ENCODE data around the gene LRP2BP.
"Not testable (repeated sequence)": the region's sequence is repeated elsewhere in the genome, so short reads cannot be mapped to it uniquely, and the experiment has no call there.

Gene LRP2BP

GRCh38 chr4:185394568-185395237 is 1.0 kb downstream of the LRP2BP start:
- no peak for DNase-seq

- DNase-seq: no peak
Observed at GRCh38 chr4:185392156-185392555, 3.6 kb downstream of the LRP2BP start.

DNA sequence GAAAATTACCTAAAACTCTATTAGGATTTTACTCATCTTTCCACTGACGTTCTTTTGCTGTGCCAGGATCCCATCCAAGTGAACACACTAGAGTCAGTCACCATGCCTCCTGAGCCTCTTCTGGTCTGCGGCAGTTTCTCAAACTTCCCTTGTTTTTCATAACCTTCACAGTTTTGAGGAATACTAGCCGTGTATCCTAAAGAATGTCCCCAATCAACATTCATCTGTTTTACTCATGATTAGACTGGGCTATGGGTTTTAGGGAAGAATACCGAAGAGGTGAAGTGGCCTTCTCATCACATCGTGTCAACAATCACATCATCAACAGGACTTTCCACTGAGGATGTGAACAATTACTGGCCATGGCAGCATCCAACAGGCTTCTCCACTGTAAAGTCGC is 4.8 kb downstream of the LRP2BP start:
- no peak for DNase-seq

GRCh38 chr4:185387957-185388356 is 7.8 kb downstream of the LRP2BP start:
- no peak for DNase-seq

- no peak for DNase-seq
Observed at GRCh38 chr4:185384930-185385331, 10.8 kb downstream of the LRP2BP start.

DNA sequence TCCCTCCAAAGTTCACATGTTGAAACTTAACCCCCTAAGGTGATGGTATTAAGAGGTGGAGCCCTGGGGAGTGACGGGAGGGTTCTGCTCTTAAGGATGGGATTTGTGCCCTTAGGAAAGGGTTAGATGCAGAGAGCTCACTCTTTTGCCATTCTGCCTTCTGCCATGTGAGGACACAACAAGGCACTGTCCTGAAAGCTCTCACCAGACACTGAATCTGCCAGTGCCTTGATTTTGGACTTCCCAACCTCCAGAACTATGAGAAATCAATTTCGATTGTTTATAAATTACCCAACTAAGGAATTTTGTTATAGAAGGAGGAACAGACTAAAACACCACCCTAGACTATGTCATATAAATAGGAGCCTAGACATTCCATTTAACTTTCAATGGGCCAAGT is 11.7 kb downstream of the LRP2BP start:
- DNase-seq: no peak

DNA sequence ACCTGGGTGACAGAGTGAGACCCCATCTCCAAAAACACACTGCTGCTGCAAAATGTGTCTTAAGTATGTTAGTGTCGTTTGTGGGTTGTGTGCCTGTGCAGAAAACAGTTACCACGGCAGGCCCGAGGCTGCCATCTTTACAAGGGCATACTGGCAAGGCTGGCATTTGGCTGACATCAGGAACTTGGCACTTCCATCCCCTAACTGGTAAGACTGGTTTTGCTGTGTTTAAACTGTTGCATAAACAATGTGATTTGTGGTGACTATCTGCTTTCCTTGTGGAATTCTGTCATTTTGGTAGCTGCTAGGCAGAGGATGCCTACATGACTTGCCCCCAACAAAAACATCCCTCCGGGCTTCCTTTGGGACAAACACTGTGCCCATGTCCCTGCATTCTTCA is 12.3 kb downstream of the LRP2BP start:
- no peak for DNase-seq

GRCh38 chr4:185382754-185383153 is 13.0 kb downstream of the LRP2BP start:
- DNase-seq: no peak

GRCh38 chr4:185381288-185382196 is 14.2 kb downstream of the LRP2BP start:
- no peak for DNase-seq

DNA sequence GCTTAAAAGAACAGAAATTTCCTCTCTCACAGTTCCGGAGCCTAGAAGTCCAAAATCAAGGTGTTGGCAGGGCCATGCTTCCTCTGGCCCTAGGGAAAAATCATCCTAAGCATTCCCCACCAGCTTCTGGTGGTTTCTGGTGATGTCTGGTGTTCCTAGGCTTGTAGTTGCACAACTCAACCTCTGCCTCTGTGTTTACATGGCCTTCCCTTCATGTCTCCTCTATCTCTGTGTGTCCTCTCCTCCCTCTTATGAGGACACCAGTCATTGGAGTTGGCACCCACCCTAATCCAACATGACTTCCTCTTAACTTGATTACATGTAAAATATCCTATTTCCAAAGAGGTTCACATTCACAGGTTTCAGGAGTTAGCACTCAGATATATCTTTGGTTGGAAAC is 15.4 kb downstream of the LRP2BP start:
- no peak for DNase-seq

DNA sequence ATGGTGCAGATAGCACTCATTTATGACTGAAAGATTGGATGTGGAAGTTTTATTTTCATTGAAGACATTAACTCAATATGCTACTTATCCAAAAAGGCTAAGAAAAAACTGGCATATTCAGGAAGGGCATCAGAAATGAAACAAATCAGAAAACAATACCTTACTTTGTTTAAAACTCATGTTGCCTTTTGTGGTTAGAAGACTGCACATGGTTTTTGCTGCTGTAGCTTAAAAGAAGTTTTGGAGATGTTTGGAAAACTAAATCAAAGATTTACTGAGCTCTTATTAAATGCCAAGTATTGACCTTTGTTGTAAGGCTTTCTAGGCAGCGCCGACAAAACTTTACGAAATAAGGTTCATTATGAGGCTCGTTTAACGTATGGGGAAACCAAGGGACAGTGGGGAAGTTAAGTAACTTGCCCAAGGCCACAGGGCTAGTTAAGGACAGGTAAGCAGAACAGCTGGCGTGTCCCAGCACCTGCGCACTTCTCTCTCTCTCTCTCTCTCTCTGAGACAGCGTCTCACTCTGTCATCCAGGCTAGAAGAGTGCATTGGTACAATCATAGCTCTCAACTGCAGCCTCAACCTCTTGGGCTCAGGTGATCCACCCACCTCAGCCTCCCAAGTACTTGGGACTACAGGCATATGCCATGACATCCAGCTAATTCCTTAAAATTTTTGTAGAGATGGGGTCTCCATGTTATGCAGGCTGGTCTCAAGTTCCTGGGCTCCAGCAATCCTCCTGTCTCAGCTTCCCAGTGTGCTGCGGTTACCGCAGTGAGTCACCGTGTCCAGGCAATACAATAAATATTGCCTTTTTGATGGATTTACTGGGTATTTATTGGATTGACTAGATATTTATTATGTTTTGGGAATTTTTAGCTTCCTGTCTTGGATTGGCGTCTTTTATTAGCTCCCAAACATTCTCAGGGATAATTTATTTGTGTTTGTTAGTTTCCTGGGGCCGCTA is 16.1 kb downstream of the LRP2BP start:
- DNase-seq: no peak

DNA sequence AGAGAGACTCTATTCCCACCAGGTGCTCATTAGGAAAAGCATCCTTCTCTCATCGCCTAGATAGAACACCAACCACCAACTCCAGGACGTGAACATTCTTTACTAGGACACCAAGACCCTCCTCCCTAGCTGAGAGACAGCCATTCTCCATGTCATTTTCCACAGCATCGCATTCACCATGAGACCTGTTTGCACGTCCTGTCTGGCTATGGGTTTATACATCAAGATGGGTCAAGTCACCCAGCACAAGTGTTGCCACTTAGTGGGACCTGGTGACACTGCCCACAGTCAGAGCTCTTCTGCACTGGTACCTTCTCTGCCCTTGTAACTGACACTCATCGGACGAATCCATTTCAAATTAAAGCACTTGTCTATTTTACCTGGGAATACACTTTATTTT is 17.5 kb downstream of the LRP2BP start:
- no peak for DNase-seq

DNA sequence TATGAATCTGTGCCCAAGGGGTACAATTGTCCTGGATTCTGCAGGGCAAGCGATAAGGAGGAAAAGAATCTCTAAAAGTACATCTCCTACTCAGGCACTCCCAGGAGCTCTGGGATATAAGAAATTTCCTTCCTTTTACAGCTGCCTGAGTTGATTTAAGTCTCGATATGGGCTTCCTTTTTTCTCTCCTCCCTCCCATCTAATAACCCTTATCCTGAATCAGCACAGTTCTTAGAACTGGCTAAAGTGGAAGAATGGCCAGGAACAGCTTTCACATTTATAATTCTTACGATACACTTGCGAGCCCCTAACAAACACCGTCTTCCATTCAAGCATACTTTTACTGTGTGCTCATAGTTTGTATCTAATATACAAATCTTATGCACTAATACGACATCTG is 21.2 kb downstream of the LRP2BP start:
- DNase-seq: no peak

- DNase-seq: no peak
Observed at GRCh38 chr4:185374027-185374426, 21.7 kb downstream of the LRP2BP start.

DNA sequence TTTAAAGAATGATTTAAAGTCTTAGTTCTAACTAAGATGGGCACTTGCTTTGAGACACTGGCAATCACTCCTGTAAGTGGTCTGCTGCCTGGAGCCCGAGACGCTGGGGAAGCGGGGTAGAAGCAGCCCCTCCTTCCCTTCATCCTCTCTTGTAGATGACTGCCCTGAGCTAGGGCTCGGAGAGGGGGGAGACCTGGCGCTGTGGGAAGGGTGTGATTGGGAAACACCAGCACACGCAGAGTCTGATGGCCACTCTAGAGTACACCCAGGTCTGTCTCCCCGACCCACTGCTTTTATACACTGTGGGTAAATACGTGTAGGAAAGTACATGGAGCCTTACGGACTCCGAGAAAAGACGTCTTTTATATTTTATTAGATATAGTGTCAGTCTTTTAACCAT is 24.0 kb downstream of the LRP2BP start:
- DNase-seq: no peak

- DNase-seq: no peak
Observed at GRCh38 chr4:185370268-185370949, 25.3 kb downstream of the LRP2BP start.

DNA sequence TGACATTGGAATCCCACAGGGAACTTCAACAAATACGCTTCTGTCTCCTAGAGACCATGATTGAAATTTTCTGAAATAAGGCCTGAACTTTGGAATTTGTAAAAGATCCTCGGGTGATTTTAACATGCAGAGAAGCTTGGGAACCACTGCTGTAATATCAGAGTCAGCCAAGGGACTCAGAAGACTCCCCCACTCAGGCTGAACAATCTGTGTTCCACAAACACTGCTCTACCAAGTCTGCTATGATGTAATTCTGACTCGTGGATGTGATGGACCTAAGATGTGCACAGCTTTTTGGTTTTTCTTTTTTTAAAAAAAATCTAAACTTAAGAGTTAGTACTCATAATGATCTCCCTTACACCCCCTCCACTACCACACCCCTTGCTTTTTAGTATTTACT is 26.0 kb downstream of the LRP2BP start:
- no peak for DNase-seq

DNA sequence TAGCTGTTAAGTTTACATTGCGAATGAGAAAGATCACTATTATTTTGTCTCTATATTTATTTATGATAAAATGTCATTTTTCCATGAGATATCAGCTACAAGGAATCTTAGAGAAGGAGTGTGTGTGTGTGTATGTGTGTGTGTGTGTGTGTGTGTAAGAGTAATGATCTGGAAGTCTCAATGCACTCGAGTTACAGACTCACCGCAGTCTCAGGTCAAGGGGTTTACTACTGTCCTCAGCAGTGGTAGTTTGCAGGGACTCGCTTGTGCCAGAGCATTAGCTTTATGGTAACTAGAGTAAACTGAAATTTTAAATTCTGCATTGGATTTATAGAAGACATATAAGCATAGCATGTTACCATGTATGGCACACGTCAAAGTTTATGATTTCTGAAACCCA is 30.8 kb downstream of the LRP2BP start:
- DNase-seq: no peak

DNA sequence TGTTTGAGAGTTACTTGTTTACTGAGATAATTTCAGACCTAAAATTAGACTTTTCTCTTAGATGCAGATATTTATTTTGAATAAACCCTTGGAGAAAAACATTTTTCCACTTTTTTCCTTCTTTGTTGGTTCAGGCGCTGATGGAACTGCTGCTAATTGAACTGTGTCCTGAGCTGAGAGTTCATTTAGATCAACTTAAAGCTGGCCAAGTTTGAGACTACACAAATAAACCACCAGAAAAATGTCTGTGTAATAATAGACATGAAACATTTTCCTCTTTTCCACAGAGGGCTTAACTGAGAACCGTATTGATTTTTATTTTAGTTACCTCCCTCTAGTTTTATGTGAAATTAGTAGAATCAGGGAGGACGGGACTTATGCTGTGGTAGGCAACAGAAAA is 32.5 kb downstream of the LRP2BP start:
- DNase-seq: no peak

DNA sequence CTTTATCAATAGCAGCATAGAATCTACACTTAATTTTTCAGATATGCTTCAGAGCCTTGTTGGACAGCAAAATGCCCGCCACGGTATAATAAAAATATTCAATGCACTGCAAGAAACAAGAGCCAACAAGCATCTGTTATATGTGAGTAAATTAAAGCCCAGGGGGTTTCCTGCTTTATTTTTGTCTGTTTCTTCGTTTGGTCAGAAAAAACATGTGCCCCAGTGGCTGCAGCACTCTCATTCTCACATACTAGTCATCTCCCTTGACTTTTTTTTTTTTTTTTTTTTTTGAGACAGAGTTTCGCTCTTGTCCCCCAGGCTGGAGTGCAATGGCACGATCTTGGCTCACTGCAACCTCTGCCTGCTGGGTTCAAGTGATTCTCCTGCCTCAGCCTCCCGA is 33.2 kb downstream of the LRP2BP start:
- not testable (repeated sequence) for DNase-seq

DNA sequence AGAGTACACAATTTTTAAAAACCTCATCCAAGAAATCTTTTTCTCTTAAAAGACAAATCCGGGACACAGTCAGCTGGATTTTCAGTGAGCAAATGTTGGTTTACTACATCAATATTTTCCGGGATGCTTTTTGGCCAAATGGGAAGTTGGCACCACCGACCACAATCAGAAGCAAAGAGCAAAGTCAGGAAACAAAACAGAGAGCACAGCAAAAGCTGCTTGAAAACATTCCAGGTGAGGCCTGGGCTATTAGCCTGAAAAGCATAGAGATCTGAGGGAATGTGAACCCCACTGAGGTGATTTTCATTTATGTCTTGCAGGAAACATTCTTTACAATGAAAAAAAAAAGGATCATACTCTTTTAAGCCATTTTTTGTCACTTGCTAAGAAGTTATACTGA is 33.9 kb downstream of the LRP2BP start:
- no peak for DNase-seq

GRCh38 chr4:185359767-185360446 is 35.8 kb downstream of the LRP2BP start:
- no peak for DNase-seq
